Endometrial microvascular endothelial cells (primary cell): ENCODE measurements around the gene SMYD3. TPM values are rescaled to one million over a fixed set of nuclear protein-coding genes. Genes with fewer than 3 reads are reported as not detected.

Source experiments
- in situ Hi-C: cut with HindIII; loops from 2 replicates; pipeline ENCODE4 v1.10.0; 2017; ENCODE audit warnings: low sequenced_read_pairs, low pct_unique_long_range_greater_than_20kb; ENCODE audit errors: inconsistent ontology term
- total RNA-seq: library from RNA; depleted of rRNA; stranded (reverse); fragments of >200 nt; gene quantifications from one replicate; pipeline ENCODE4 v1.2.3, GENCODE V29; 2015; ENCODE audit errors: inconsistent ontology term

The SMYD3 gene
- total RNA-seq, 1 donor from 2014 or later: 16.6 TPM

GRCh38 chr1:246117066-246117791 lies 389.9 kb downstream of the SMYD3 start:
- in situ Hi-C loops: no loop called here

- in situ Hi-C loops: no loop called here
Observed at GRCh38 chr1:246114369-246114768, 392.7 kb downstream of the SMYD3 start.

GRCh38 chr1:246113555-246114095 lies 393.5 kb downstream of the SMYD3 start:
- in situ Hi-C loops: no loop called here

GRCh38 chr1:246111570-246111969 lies 395.5 kb downstream of the SMYD3 start:
- in situ Hi-C loops: no loop called here

- in situ Hi-C loops: no loop called here
Observed at GRCh38 chr1:246110343-246111219, 396.5 kb downstream of the SMYD3 start.

- in situ Hi-C loops: no loop called here
Observed at GRCh38 chr1:246108278-246108925, 398.7 kb downstream of the SMYD3 start.

GRCh38 chr1:246107516-246108277 lies 399.4 kb downstream of the SMYD3 start:
- in situ Hi-C loops: no loop called here

- in situ Hi-C loops: no loop called here
Observed at GRCh38 chr1:246106342-246106763, 400.7 kb downstream of the SMYD3 start.

- in situ Hi-C loops: no loop called here
Observed at GRCh38 chr1:246104927-246105326, 402.2 kb downstream of the SMYD3 start.

- in situ Hi-C loops: no loop called here
Observed at GRCh38 chr1:246099570-246099969, 407.5 kb downstream of the SMYD3 start.

- in situ Hi-C loops: no loop called here
Observed at GRCh38 chr1:246096356-246096755, 410.7 kb downstream of the SMYD3 start.

GRCh38 chr1:246095443-246095842 lies 411.6 kb downstream of the SMYD3 start:
- in situ Hi-C loops: no loop called here

GRCh38 chr1:246093230-246093629 lies 413.8 kb downstream of the SMYD3 start:
- in situ Hi-C loops: no loop called here

- in situ Hi-C loops: no loop called here
Observed at GRCh38 chr1:246092136-246092535, 414.9 kb downstream of the SMYD3 start.

- in situ Hi-C loops: no loop called here
Observed at GRCh38 chr1:246091477-246091876, 415.6 kb downstream of the SMYD3 start.

- in situ Hi-C loops: no loop called here
Observed at GRCh38 chr1:246086191-246086590, 420.9 kb downstream of the SMYD3 start.

GRCh38 chr1:246083416-246083815 lies 423.7 kb downstream of the SMYD3 start:
- in situ Hi-C loops: no loop called here

GRCh38 chr1:246081856-246082668 lies 425.0 kb downstream of the SMYD3 start:
- in situ Hi-C loops: no loop called here
